Neural progenitor cell (in vitro differentiated cells): ENCODE results near the gene FHL2. TPM values are rescaled to one million over a fixed set of nuclear protein-coding genes. Genes with fewer than 3 reads are reported as not detected.

Experiments used
- DNase-seq: peaks from one replicate; pipeline ENCODE4 v3.0.0-alpha.2; 2016; ENCODE audit warnings: low spot score
- H2AFZ ChIP-seq: fragments of 200-600 bp; sonication (generic); replicated peaks from 2 replicates; pipeline ENCODE4 v1.6.1; 2016; ENCODE audit warnings: antibody characterized with exemption
- H3F3A ChIP-seq: fragments of 200-600 bp; sonication (generic); 2 replicates; pipeline ENCODE4 v1.6.1; 2016; ENCODE audit warnings: antibody characterized with exemption, low read depth
- H3K27ac ChIP-seq: fragments of 200-600 bp; sonication (generic); 2 replicates; pipeline ENCODE4 v1.5.1; 2016; ENCODE audit warnings: mild to moderate bottlenecking
- H3K27me3 ChIP-seq: fragments of 200-600 bp; sonication (generic); 2 replicates; pipeline ENCODE4 v1.6.1; 2016; ENCODE audit warnings: mild to moderate bottlenecking, moderate library complexity
- H3K36me3 ChIP-seq: fragments of 200-600 bp; sonication (generic); 2 replicates; pipeline ENCODE4 v1.5.1; 2016
- H3K4me1 ChIP-seq: fragments of 200-600 bp; sonication (generic); 2 replicates; pipeline ENCODE4 v1.6.1; 2016; ENCODE audit warnings: mixed run types
- H3K4me2 ChIP-seq: fragments of 200-600 bp; sonication (generic); 2 replicates; pipeline ENCODE4 v1.6.1; 2016
- H3K4me3 ChIP-seq: fragments of 200-600 bp; sonication (generic); 2 replicates; pipeline ENCODE4 v1.5.1; 2016
- H3K79me2 ChIP-seq: fragments of 200-600 bp; sonication (generic); 2 replicates; pipeline ENCODE4 v1.6.1; 2016; ENCODE audit warnings: low read depth
- H3K9ac ChIP-seq: fragments of 200-600 bp; sonication (generic); 2 replicates; pipeline ENCODE4 v1.6.1; 2016
- H3K9me3 ChIP-seq: fragments of 200-600 bp; sonication (generic); 2 replicates; pipeline ENCODE4 v1.5.1; 2016; ENCODE audit warnings: low read depth
- H4K20me1 ChIP-seq: fragments of 200-600 bp; sonication (generic); 2 replicates; pipeline ENCODE4 v1.6.1; 2016; ENCODE audit warnings: low read depth
- H3K27ac Mint-ChIP-seq: 3 replicates; pipeline ENCODE4 v1.8.0; 2021; ENCODE audit warnings: mixed read lengths
- H3K27me3 Mint-ChIP-seq: 2 replicates; pipeline ENCODE4 v1.8.0; 2022; ENCODE audit warnings: low read depth, mild to moderate bottlenecking, inconsistent platforms, moderate library complexity, mixed read lengths; ENCODE audit not compliant: insufficient read depth
- H3K36me3 Mint-ChIP-seq: 3 replicates; pipeline ENCODE4 v1.8.0; 2021; ENCODE audit warnings: mixed read lengths
- H3K4me1 Mint-ChIP-seq: 3 replicates; pipeline ENCODE4 v1.8.0; 2021; ENCODE audit warnings: mixed read lengths
- H3K4me3 Mint-ChIP-seq: 3 replicates; pipeline ENCODE4 v1.8.0; 2021; ENCODE audit warnings: mild to moderate bottlenecking, moderate library complexity, mixed read lengths
- H3K9me3 Mint-ChIP-seq: 3 replicates; pipeline ENCODE4 v1.8.0; 2020; ENCODE audit warnings: mixed read lengths
- EZH2 ChIP-seq: fragments of 200-600 bp; sonication (generic); IDR thresholded peaks from 2 replicates; pipeline ENCODE4 v1.6.1; 2017; ENCODE audit warnings: antibody characterized with exemption, mild to moderate bottlenecking, moderate library complexity
- EZH2phosphoT487 ChIP-seq: fragments of 200-600 bp; sonication (generic); IDR thresholded peaks from 2 replicates; pipeline ENCODE4 v1.6.1; 2017; ENCODE audit warnings: antibody characterized with exemption
- total RNA-seq: library from RNA; depleted of rRNA; stranded (reverse); fragments of >200 nt; gene quantifications from 2 replicates; pipeline ENCODE4 v1.2.3, GENCODE V29; 2015; ENCODE audit warnings: low replicate concordance
- TF ChIP-seq, protein P1 (sequence below): fragments of 200-600 bp; sonication (generic); IDR thresholded peaks from 2 replicates; pipeline ENCODE4 v1.5.1; 2017; ENCODE audit warnings: antibody characterized with exemption, mild to moderate bottlenecking

Gene FHL2
- total RNA-seq, 1 donor from 2014 or later = 17.8 TPM

DNA sequence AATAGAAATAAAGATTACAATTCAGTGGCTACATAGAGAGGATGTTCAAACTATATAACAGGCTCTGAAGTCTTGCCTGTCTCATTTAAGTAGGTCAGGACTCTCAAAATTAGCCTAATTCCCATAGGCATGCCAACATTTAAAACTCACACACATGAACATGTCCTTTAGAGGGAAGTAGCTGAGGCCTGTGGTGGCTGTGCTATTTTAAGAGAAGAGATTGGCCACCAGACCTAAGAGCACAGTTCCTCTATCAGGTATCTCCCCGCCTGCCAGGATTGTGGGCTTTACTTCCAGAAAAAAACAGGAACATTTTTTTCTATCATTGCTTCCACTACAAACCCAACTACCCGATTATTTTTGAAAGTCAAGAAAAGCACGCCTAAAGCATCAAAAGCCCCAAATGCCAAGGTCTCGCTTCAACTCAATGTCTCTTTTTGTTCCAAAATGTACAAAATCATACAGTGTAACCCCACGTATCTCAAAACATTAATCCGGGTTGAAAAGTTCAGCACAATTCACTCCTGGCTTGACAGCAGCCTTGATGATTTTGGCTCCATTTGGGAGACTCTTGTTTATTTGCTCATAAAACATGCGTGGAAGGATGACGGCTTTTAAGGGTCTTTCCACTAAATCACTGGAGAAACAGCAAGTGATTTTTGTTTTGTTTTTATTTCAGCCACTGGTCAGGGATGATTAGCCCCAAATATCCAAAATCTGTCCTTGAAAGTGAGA lies 15.3 kb downstream of the FHL2 start:
- Histone ChIP-seq H3F3A (no peaks in the 10 kb centered on the region), H3K36me3 (no peaks in the 10 kb centered on the region), H3K79me2 (no peaks in the 10 kb centered on the region), H3K27me3 (no peaks in the 10 kb centered on the region), H3K4me1 (no peaks in the 10 kb centered on the region), H3K4me3 (no peak overlapping the region), H2AFZ (no peak overlapping the region), H3K9ac (no peak overlapping the region), H3K4me2 (no peak overlapping the region), H4K20me1 (no peaks in the 10 kb centered on the region), H3K27ac (no peak overlapping the region), H3K9me3 (no peaks in the 10 kb centered on the region)
- no peak for DNase-seq
- TF ChIP-seq, protein P1, sequence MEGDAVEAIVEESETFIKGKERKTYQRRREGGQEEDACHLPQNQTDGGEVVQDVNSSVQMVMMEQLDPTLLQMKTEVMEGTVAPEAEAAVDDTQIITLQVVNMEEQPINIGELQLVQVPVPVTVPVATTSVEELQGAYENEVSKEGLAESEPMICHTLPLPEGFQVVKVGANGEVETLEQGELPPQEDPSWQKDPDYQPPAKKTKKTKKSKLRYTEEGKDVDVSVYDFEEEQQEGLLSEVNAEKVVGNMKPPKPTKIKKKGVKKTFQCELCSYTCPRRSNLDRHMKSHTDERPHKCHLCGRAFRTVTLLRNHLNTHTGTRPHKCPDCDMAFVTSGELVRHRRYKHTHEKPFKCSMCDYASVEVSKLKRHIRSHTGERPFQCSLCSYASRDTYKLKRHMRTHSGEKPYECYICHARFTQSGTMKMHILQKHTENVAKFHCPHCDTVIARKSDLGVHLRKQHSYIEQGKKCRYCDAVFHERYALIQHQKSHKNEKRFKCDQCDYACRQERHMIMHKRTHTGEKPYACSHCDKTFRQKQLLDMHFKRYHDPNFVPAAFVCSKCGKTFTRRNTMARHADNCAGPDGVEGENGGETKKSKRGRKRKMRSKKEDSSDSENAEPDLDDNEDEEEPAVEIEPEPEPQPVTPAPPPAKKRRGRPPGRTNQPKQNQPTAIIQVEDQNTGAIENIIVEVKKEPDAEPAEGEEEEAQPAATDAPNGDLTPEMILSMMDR = no peak
- TF ChIP-seq EZH2 (no peak), EZH2phosphoT487 (no peak)
- H3K36me3 Mint-ChIP-seq = peaks cover 34% of the 10 kb centered on the region
- no peak overlapping the region for H3K4me3 Mint-ChIP-seq
- H3K9me3 Mint-ChIP-seq = no peaks in the 10 kb centered on the region
- peaks cover 2% of the 10 kb centered on the region for H3K27me3 Mint-ChIP-seq
- no peaks in the 10 kb centered on the region for H3K4me1 Mint-ChIP-seq
- H3K27ac Mint-ChIP-seq = no peak overlapping the region

DNA sequence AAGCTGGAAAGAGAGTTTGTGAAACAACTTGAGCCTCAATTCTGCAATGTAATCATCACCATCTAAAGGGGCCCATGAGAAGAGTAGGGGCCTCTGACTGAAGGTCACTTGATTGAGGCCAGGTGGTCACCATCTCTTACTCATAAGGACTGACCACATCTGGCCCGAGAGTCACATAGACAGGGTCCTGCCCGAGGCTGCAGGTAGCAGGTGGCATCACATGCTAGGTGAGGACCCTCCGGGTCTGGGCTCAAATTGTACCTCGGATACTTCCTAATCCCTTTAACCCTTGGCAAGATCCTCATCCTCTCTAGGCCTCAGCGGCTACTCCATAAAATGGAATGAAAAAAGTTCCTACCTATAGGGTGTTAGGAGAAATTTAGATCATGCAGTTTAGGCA lies 16.7 kb downstream of the FHL2 start:
- Histone ChIP-seq H3K36me3 (no peaks in the 10 kb centered on the region), H3K27ac (no peak overlapping the region), H2AFZ (no peak overlapping the region), H3K27me3 (no peaks in the 10 kb centered on the region), H3F3A (no peaks in the 10 kb centered on the region), H4K20me1 (no peaks in the 10 kb centered on the region), H3K9ac (no peak overlapping the region), H3K79me2 (no peaks in the 10 kb centered on the region), H3K9me3 (no peaks in the 10 kb centered on the region), H3K4me3 (no peak overlapping the region), H3K4me2 (no peak overlapping the region), H3K4me1 (no peaks in the 10 kb centered on the region)
- no peaks in the 10 kb centered on the region for H3K9me3 Mint-ChIP-seq
- no peak overlapping the region for H3K4me3 Mint-ChIP-seq
- H3K4me1 Mint-ChIP-seq = no peaks in the 10 kb centered on the region
- H3K27me3 Mint-ChIP-seq = peaks cover 4% of the 10 kb centered on the region
- no peak overlapping the region for H3K27ac Mint-ChIP-seq
- TF ChIP-seq, protein P1 = no peak
- TF ChIP-seq EZH2phosphoT487 (no peak), EZH2 (no peak)
- peaks cover 33% of the 10 kb centered on the region for H3K36me3 Mint-ChIP-seq
- DNase-seq = no peak

DNA sequence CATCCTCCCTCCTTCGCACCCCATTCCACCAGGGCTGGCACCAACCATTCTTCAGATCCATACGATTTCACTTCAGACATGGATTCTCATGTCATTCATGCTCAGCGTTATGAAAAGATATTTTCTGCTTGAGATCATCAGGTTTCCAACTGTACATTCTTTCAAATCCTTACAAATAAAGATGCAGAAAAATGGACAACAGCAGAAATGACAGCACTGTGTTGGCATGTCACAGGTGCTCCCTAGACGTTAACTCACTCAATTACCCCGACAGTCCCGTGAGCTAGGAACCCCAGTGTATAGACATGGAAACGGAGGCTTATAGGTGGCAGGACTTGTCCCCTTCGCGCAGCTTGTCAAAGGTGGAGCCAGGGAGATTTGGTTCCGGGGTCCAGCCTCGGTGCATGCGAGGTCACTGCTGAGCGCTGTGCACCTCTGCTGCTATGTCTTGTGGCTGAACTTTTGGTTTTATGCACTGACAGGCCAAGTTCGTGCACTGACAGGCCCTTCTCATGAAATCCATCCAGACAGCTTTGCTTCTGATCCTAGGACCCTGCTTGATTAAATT lies 17.7 kb downstream of the FHL2 start:
- no peak for DNase-seq
- H3K27me3 Mint-ChIP-seq = peaks cover 4% of the 10 kb centered on the region
- H3K4me1 ChIP-seq = no peaks in the 10 kb centered on the region
- H3K36me3 ChIP-seq = no peaks in the 10 kb centered on the region
- H3K4me2 ChIP-seq = no peak overlapping the region
- H3K27me3 ChIP-seq = no peaks in the 10 kb centered on the region
- no peak overlapping the region for H3K4me3 ChIP-seq
- no peaks in the 10 kb centered on the region for H3F3A ChIP-seq
- H3K36me3 Mint-ChIP-seq = peaks cover 40% of the 10 kb centered on the region
- no peak overlapping the region for H3K27ac ChIP-seq
- H3K9ac ChIP-seq = no peak overlapping the region
- H4K20me1 ChIP-seq = no peaks in the 10 kb centered on the region
- H2AFZ ChIP-seq = no peak overlapping the region
- H3K4me3 Mint-ChIP-seq = peak overlapping the region; percentile 39
- no peak for TF ChIP-seq EZH2
- TF ChIP-seq, protein P1 = no peak
- no peak for TF ChIP-seq EZH2phosphoT487
- H3K79me2 ChIP-seq = no peaks in the 10 kb centered on the region
- H3K9me3 Mint-ChIP-seq = no peaks in the 10 kb centered on the region
- no peak overlapping the region for H3K27ac Mint-ChIP-seq
- H3K4me1 Mint-ChIP-seq = no peaks in the 10 kb centered on the region
- no peaks in the 10 kb centered on the region for H3K9me3 ChIP-seq
